Keratinocyte (primary cell): ENCODE results near the gene FAM120AOS. TPM values are rescaled to one million over a fixed set of nuclear protein-coding genes. Genes with fewer than 3 reads are reported as not detected.

ENCODE experiments used
- DNase-seq: peaks from one replicate; pipeline ENCODE4 v3.0.0-alpha.2; 2011; ENCODE audit warnings: low read depth, missing footprints, low spot score
- FAIRE-seq: peaks from 2 replicates; lab custom pipeline; 2011; peaks lifted over from hg19 to GRCh38; lab: Jason Lieb, UNC
- H2AFZ ChIP-seq: 2 replicates; pipeline ENCODE4 v1.6.0; 2012; ENCODE audit warnings: low read length, control low read depth, inconsistent platforms; ENCODE audit not compliant: control insufficient read depth
- H3K27ac ChIP-seq: 2 replicates; pipeline ENCODE4 v1.5.1; 2011; ENCODE audit warnings: low read length; ENCODE audit not compliant: control insufficient read depth, insufficient read depth
- H3K27me3 ChIP-seq: 3 replicates; pipeline ENCODE4 v1.6.0; 2011; ENCODE audit warnings: low read length; ENCODE audit not compliant: control insufficient read depth, insufficient read depth; ENCODE audit errors: extremely low read depth
- H3K36me3 ChIP-seq, 2 experiments: 2 replicates in 1 of 2; 3 replicates in 1 of 2; pipeline ENCODE4 v1.5.1; 2011; ENCODE audit warnings: low read length in 2 of 2, mild to moderate bottlenecking in 1 of 2; ENCODE audit not compliant: control insufficient read depth in 2 of 2, insufficient read depth in 2 of 2; ENCODE audit errors: extremely low read depth in 1 of 2
- H3K4me1 ChIP-seq: 3 replicates; pipeline ENCODE4 v1.5.1; 2011; ENCODE audit warnings: low read length; ENCODE audit not compliant: control insufficient read depth, insufficient read depth; ENCODE audit errors: extremely low read depth
- H3K4me2 ChIP-seq: 3 replicates; pipeline ENCODE4 v1.6.0; 2011; ENCODE audit warnings: low read depth, low read length; ENCODE audit not compliant: control insufficient read depth, insufficient read depth; ENCODE audit errors: extremely low read depth
- H3K4me3 ChIP-seq, 3 experiments: fragments of 200-600 bp in 1 of 3; sonication (generic) in 1 of 3; 2 replicates in 2 of 3; 3 replicates in 1 of 3; pipeline ENCODE4 v1.5.1; 2011 to 2016; ENCODE audit warnings: low read length in 3 of 3, mild to moderate bottlenecking in 3 of 3, control low read depth in 2 of 3, inconsistent platforms in 1 of 3, low read depth in 1 of 3, mixed read lengths in 1 of 3, mixed run types in 1 of 3, moderate library complexity in 1 of 3; ENCODE audit not compliant: control insufficient read depth in 2 of 3, insufficient read depth in 2 of 3; ENCODE audit errors: extremely low read depth in 1 of 3
- H3K79me2 ChIP-seq: 2 replicates; pipeline ENCODE4 v1.6.0; 2012; ENCODE audit warnings: low read length; ENCODE audit not compliant: control insufficient read depth, insufficient read depth
- H3K9ac ChIP-seq: 3 replicates; pipeline ENCODE4 v1.6.0; 2011; ENCODE audit warnings: low read length; ENCODE audit not compliant: control insufficient read depth, insufficient read depth; ENCODE audit errors: extremely low read depth
- H3K9me1 ChIP-seq: 3 replicates; pipeline ENCODE4 v1.6.0; 2011; ENCODE audit warnings: low read length; ENCODE audit not compliant: control insufficient read depth, insufficient read depth; ENCODE audit errors: extremely low read depth
- H3K9me3 ChIP-seq: 2 replicates; pipeline ENCODE4 v1.5.1; 2012; ENCODE audit warnings: low read depth, low read length; ENCODE audit not compliant: control insufficient read depth
- H4K20me1 ChIP-seq: 3 replicates; pipeline ENCODE4 v1.6.0; 2011; ENCODE audit warnings: low read length; ENCODE audit not compliant: control insufficient read depth, insufficient read depth; ENCODE audit errors: extremely low read depth
- EZH2 ChIP-seq: IDR thresholded peaks from one replicate; pipeline ENCODE4 v1.6.1; 2012; ENCODE audit warnings: inconsistent platforms, mild to moderate bottlenecking, low read length, moderate library complexity
- dilution Hi-C: fragments of 300-500 bp; cut with MboI; formaldehyde crosslinking; loops from one replicate; pipeline ENCODE4 v1.7.0; 2020; ENCODE audit warnings: low sequenced_read_pairs; ENCODE audit not compliant: extremely low pct_ligation_motif_present
- polyA plus RNA-seq, 5 experiments: library from polyadenylated mRNA; depleted of rRNA in 3 of 5; stranded (reverse) in 3 of 5; stranded (forward) in 1 of 5; unstranded in 1 of 5; fragments of >200 nt; gene quantifications; 1 replicate in 1 of 5; 2 replicates in 3 of 5; 3 replicates in 1 of 5; pipeline versions ENCODE4 v1.2.1 to v1.2.3, GENCODE V29; 2011 to 2012; ENCODE audit warnings: missing spikeins in 2 of 5, low read depth in 1 of 5, low replicate concordance in 1 of 5
- TF ChIP-seq, protein P1 (sequence below), 3 experiments: IDR thresholded peaks in 1 of 3; conservative IDR thresholded peaks in 1 of 3; optimal IDR thresholded peaks in 1 of 3; 2 replicates in 2 of 3; 3 replicates in 1 of 3; pipeline versions ENCODE3 to v1.5.1; 2011; ENCODE audit warnings: low read length in 3 of 3, mild to moderate bottlenecking in 3 of 3, moderate library complexity in 2 of 3, control low read depth in 1 of 3, inconsistent platforms in 1 of 3; ENCODE audit not compliant: insufficient read depth in 2 of 3; ENCODE audit errors: extremely low read depth in 1 of 3

The FAM120AOS gene
- polyA plus RNA-seq, 1 donor (not counting 4 experiments of a cell fraction or from before 2014, with no cell fraction given), result 18.6 TPM

DNA sequence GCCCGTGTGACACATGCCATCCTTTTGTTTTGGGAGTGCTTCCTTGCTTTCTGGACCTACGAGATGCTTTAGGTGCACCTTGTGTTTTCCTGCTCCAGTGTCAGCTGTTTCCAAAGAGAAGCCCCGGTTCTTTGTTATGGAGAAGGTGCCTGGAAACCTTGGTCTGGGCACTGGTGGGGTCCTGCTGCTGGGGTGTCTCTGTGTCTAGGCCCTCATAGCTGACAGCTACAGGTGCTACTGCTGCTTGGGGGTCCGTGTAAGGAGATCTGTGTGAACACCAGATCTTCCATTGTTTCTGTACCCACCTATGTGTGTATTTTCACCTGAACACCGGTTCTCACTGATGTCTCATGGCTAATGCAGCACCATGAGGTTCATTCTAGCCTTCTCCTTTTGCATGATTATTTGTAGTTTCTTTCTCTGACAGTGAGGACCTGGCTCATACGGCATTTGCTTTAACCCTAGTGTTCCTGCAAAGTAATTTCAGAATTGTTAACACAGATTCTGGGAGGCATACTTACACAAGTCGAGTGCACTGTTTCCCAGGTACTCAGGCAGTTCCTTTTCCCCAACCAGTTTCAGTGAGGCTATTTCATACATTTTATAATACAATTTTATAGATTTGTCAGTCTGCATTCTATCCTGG lies 13.2 kb upstream of the FAM120AOS start:
- H3K9ac ChIP-seq, result no peak overlapping the region
- TF ChIP-seq EZH2, result no peak
- TF ChIP-seq, protein P1, sequence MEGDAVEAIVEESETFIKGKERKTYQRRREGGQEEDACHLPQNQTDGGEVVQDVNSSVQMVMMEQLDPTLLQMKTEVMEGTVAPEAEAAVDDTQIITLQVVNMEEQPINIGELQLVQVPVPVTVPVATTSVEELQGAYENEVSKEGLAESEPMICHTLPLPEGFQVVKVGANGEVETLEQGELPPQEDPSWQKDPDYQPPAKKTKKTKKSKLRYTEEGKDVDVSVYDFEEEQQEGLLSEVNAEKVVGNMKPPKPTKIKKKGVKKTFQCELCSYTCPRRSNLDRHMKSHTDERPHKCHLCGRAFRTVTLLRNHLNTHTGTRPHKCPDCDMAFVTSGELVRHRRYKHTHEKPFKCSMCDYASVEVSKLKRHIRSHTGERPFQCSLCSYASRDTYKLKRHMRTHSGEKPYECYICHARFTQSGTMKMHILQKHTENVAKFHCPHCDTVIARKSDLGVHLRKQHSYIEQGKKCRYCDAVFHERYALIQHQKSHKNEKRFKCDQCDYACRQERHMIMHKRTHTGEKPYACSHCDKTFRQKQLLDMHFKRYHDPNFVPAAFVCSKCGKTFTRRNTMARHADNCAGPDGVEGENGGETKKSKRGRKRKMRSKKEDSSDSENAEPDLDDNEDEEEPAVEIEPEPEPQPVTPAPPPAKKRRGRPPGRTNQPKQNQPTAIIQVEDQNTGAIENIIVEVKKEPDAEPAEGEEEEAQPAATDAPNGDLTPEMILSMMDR (optimal IDR thresholded peaks at IDR 0.05 in 1 of 3, IDR thresholded peaks at IDR 0.05 in 1 of 3, conservative IDR thresholded peaks at IDR 0.05 in 1 of 3; ENCODE audit: extremely low read depth in 1 of 3, insufficient read depth in 2 of 3, low read length in 3 of 3), result no peak
- no peak overlapping the region for H3K4me3 ChIP-seq
- peak overlapping the region; percentile 70 for H3K4me2 ChIP-seq
- no peaks in the 10 kb centered on the region for H3K27me3 ChIP-seq
- H3K9me3 ChIP-seq, result no peaks in the 10 kb centered on the region
- FAIRE-seq (no peak), DNase-seq (no peak)
- peak overlapping the region; percentile 51 for H3K27ac ChIP-seq
- peaks cover 5% of the 10 kb centered on the region for H3K9me1 ChIP-seq
- H4K20me1 ChIP-seq, result peaks cover 21% of the 10 kb centered on the region
- peaks cover 97% of the 10 kb centered on the region for H3K79me2 ChIP-seq
- dilution Hi-C loops, result no loop called here
- no peak overlapping the region for H2AFZ ChIP-seq
- peaks cover 40% of the 10 kb centered on the region for H3K4me1 ChIP-seq
- H3K36me3 ChIP-seq, result no peaks in the 10 kb centered on the region

DNA sequence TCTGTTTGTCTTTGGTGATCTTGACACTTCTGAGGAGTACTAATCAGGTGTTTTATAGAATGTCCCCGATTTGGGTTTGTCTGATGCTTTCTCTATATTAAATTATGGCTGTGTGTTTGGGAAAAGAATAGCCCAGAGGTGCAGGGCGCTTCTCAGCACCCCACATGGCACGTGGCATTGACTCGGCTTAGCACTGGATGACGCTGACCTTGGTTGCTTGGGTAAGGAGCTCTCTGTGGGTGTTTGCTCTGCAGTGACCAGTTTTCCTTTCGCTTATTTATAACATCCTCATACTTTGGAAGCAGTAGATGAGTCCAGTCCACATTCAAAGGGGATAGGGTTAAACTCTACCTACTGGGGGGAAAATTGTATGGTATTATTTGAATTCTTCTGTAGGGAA lies 12.5 kb upstream of the FAM120AOS start:
- FAIRE-seq (no peak), DNase-seq (no peak)
- Histone ChIP-seq H3K4me1 (peaks cover 36% of the 10 kb centered on the region), H3K27ac (no peak overlapping the region), H3K36me3 (no peaks in the 10 kb centered on the region), H3K9ac (no peak overlapping the region), H2AFZ (no peak overlapping the region), H3K4me3 (no peak overlapping the region), H3K4me2 (no peak overlapping the region), H3K27me3 (no peaks in the 10 kb centered on the region), H3K79me2 (peaks cover 96% of the 10 kb centered on the region), H3K9me3 (no peaks in the 10 kb centered on the region), H3K9me1 (peaks cover 5% of the 10 kb centered on the region), H4K20me1 (peaks cover 26% of the 10 kb centered on the region)
- dilution Hi-C loops, result no loop called here
- TF ChIP-seq, protein P1 (optimal IDR thresholded peaks at IDR 0.05 in 1 of 3, IDR thresholded peaks at IDR 0.05 in 1 of 3, conservative IDR thresholded peaks at IDR 0.05 in 1 of 3; ENCODE audit: extremely low read depth in 1 of 3, insufficient read depth in 2 of 3, low read length in 3 of 3), result no peak
- no peak for TF ChIP-seq EZH2
